Large intestine (tissue), 3 donors: ENCODE results near the gene TLE4. TPM values are rescaled to one million over a fixed set of nuclear protein-coding genes. Genes with fewer than 3 reads are reported as not detected.

Source experiments
- DNase-seq, 2 donors: peaks; one replicate each; pipeline versions ENCODE4 v3.0.0 to v3.0.0-alpha.2; 2013
- H3K27ac ChIP-seq: one replicate; pipeline ENCODE4 v1.5.1; 2013; ENCODE audit warnings: low read length
- H3K27me3 ChIP-seq: 2 replicates; pipeline ENCODE4 v1.6.1; 2013; ENCODE audit warnings: low read length; ENCODE audit not compliant: control insufficient read depth, insufficient read depth
- H3K36me3 ChIP-seq: 2 replicates; pipeline ENCODE4 v1.6.1; 2013; ENCODE audit warnings: low read length; ENCODE audit not compliant: control insufficient read depth, insufficient read depth
- H3K4me1 ChIP-seq: one replicate; pipeline ENCODE4 v1.6.1; 2013; ENCODE audit warnings: low read length; ENCODE audit not compliant: control insufficient read depth, insufficient read depth
- H3K4me3 ChIP-seq: one replicate; pipeline ENCODE4 v1.5.1; 2013; ENCODE audit warnings: low read length
- H3K9me3 ChIP-seq: one replicate; pipeline ENCODE4 v1.6.1; 2013; ENCODE audit warnings: mild to moderate bottlenecking, low read depth, low read length, moderate library complexity; ENCODE audit not compliant: control insufficient read depth
- WGBS: methylation state at CpG from one replicate; pipeline ENCODE4 v1.1.5; 2013; ENCODE audit warnings: low lambda C conversion rate; ENCODE audit not compliant: insufficient coverage; 5-methylcytosine and 5-hydroxymethylcytosine counted together
- polyA plus RNA-seq: library from polyadenylated mRNA; unstranded; fragments of 120-200 nt; gene quantifications from one replicate; pipeline ENCODE4 v1.2.1, GENCODE V29; 2013

The TLE4 gene
- polyA plus RNA-seq, 1 donor, result 33.3 TPM

DNA sequence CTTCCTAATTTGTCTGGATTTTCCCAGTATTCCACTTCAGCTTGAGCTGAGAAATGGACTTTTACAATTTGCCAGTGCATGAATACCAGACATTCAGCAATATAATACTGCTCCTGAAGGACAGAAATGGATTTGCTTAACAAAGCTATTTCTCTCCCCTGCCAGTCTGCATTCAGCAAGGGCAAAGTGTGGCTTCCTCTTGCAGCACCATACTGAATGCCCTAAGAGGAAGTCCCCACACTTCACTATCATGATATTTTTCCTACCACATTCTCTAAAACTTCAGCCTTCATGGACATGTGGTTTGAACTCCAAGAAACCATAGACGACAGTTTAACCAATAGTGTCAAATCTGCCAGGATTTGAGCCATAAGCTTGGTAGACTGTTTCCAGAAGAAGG lies 19.8 kb upstream of the TLE4 start:
- no peaks in the 10 kb centered on the region for H3K4me1 ChIP-seq
- 83% methylated on average over 1 of the region's 1 CpG for WGBS
- no peak overlapping the region for H3K27ac ChIP-seq
- no peaks in the 10 kb centered on the region for H3K36me3 ChIP-seq
- no peak for DNase-seq
- H3K27me3 ChIP-seq, result no peaks in the 10 kb centered on the region
- no peak overlapping the region for H3K4me3 ChIP-seq
- no peaks in the 10 kb centered on the region for H3K9me3 ChIP-seq

DNA sequence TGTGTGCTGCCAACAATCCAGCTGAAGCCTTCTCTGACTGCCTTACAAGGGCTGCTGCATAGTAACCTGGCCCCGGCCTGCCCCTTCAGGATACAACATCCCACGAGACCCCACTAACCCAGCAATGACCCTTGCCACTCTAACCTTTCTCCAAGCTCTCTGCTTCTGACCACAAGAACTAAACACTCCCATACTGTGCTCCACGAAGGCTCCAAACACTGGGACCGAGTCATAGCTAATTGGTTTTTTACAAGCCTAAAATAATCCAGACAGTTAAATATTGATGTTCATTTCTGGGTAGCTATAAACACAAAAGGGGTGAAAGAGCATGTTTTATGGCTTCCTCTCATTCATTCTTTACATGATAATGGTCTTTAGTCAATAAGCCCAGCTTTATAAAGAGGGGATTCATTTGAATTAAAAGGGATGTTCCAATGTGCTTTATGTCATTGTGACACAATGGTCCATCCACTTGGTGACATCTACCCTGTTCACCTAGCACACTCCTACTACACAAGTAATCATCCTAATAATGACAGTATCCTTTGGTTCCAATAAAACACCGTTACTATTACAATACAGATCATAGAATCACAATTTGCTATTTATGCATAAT lies 16.2 kb upstream of the TLE4 start:
- H3K4me3 ChIP-seq, result no peak overlapping the region
- H3K27me3 ChIP-seq, result no peaks in the 10 kb centered on the region
- no peaks in the 10 kb centered on the region for H3K36me3 ChIP-seq
- no peak overlapping the region for H3K27ac ChIP-seq
- 0% methylated on average over 2 of the region's 5 CpGs for WGBS
- H3K9me3 ChIP-seq, result no peaks in the 10 kb centered on the region
- H3K4me1 ChIP-seq, result no peaks in the 10 kb centered on the region
- peak in 1 of 2 donors; percentile 23 for DNase-seq

DNA sequence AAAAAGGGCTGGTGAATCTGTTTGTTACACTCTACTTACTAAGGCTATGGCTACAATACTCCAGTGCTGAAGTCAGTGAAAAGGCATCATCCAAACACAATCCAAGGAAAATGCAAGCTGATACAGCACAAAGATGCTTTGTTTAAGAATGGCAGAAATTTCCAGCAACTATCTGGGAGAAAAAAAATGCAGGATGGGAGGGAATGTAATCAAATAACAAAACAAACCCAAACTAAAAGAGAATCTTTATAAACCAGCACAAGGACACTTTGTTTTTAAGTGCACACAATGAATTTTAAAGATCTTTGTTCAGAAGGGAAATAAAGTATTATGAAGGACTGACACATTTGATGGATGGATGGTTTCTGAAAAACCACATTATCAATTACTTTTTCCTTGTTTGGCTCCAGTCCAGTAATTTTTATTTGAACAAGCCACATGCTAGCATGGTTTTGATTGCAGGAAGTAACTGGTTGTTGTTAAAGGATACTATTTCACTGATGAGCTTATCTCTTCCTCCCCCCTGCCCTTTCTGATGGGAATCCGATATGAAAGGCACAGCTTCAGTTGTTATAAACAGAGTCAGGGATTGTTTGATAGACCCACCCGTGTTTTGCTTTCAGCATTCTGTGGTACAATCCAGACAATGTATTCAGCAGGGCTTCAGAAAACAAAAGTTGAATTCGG lies 12.1 kb upstream of the TLE4 start:
- no peaks in the 10 kb centered on the region for H3K27me3 ChIP-seq
- H3K9me3 ChIP-seq, result no peaks in the 10 kb centered on the region
- H3K36me3 ChIP-seq, result no peaks in the 10 kb centered on the region
- H3K4me1 ChIP-seq, result no peaks in the 10 kb centered on the region
- WGBS, result 60% methylated on average over 1 of the region's 3 CpGs
- no peak overlapping the region for H3K27ac ChIP-seq
- no peak overlapping the region for H3K4me3 ChIP-seq
- no peak for DNase-seq

DNA sequence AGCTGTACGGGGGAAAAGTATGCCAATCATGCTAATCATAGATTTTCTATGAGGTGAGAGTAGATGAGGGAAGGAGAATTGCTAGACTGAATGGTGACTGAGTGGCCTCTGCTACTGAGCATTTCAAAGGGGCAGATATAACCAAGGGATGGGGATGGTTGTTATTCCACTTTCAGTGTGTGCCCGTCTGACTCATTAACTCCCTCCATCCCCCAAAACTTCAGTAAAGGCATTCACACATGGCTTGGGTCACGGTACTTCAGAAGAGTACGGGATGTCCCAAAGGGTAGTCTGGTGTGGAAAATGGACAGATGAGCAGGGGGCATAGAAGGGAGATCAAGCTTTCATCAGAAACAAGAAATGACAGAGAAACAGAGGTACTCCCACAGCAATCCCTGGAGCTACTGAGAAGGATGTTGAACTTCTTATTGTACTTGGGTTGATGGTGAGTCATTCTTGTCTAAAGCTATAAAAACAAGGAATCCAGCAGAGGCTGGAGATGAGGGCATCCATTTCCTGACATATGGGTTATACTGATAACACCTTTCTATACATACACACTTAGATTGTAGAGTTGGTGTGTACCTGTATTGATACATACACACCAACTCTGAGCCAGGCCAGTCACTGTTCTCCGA lies 8.9 kb upstream of the TLE4 start:
- H3K4me3 ChIP-seq, result no peak overlapping the region
- H3K36me3 ChIP-seq, result no peaks in the 10 kb centered on the region
- no peaks in the 10 kb centered on the region for H3K4me1 ChIP-seq
- DNase-seq, result no peak
- H3K27me3 ChIP-seq, result no peaks in the 10 kb centered on the region
- no peaks in the 10 kb centered on the region for H3K9me3 ChIP-seq
- WGBS, result 94% methylated on average over 3 of the region's 5 CpGs
- H3K27ac ChIP-seq, result no peak overlapping the region

DNA sequence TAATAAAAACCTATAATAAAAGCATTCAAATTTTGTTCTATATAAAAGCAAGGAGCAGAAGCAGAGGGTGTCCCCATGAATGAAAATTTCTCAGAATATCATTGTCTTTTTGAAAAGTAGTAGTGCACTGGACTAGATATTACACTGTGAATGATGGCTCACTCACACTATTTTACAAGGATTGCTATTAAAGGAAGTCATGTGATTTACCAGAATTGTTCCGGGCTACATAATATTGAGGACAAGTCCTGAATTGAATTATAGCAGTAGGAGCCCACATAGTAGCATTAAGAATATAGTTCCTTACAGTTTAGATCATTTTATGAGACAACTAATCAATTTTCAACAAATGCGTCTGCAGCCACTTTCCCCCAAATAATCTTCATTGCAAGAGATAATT lies 7.7 kb upstream of the TLE4 start:
- no peaks in the 10 kb centered on the region for H3K9me3 ChIP-seq
- H3K36me3 ChIP-seq, result no peaks in the 10 kb centered on the region
- H3K4me3 ChIP-seq, result no peak overlapping the region
- H3K4me1 ChIP-seq, result no peaks in the 10 kb centered on the region
- 100% methylated on average over 1 of the region's 2 CpGs for WGBS
- no peaks in the 10 kb centered on the region for H3K27me3 ChIP-seq
- no peak overlapping the region for H3K27ac ChIP-seq
- no peak for DNase-seq

DNA sequence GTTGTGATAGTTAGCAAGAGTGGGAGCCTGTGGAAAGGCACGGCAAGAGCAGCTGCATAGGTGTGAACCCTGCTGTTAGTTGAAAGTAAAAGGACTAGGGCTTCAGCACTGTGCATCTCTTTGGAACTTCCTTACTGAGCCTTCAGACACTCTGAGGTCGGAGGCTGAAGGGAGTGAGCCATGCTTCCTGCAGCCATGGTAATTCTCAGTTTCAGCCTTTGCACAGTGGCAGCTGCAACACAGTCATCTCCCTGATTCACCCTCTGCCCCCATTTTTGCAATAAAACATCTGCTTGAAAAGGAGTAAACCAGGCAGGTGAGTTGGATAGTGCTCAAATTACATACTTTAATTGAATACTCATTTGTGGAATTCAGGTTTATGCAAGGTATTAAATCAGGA lies 6.5 kb upstream of the TLE4 start:
- no peak overlapping the region for H3K4me3 ChIP-seq
- H3K9me3 ChIP-seq, result no peaks in the 10 kb centered on the region
- DNase-seq, result no peak
- H3K27me3 ChIP-seq, result no peaks in the 10 kb centered on the region
- no peaks in the 10 kb centered on the region for H3K36me3 ChIP-seq
- no peak overlapping the region for H3K27ac ChIP-seq
- H3K4me1 ChIP-seq, result peaks cover 3% of the 10 kb centered on the region
- no CpG with 5 or more reads among the region's 2 CpGs for WGBS

DNA sequence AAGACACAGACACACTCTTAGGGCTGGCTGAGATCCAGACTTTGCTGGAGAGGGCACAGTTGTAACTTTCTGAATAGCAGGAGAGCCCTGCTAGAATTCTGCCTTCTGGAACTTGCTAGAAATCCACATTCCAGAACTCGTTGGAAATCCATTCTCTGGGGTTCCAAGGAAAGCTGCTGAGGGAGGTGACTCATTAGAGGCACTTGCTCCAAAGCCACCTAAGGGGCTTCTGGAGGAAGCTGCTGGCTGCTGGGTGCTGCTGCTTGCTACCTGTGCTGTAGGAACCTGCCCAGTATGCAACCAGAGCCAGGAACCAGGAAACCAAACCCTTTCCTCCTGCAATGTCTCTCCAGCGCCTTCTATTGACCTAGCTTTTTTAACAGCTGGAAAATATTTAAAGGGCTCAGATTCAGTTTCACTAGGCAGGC lies 4.1 kb upstream of the TLE4 start:
- Histone ChIP-seq H3K27me3 (no peaks in the 10 kb centered on the region), H3K4me3 (no peak overlapping the region), H3K9me3 (no peaks in the 10 kb centered on the region), H3K27ac (no peak overlapping the region), H3K36me3 (no peaks in the 10 kb centered on the region), H3K4me1 (peaks cover 3% of the 10 kb centered on the region)
- no peak for DNase-seq
- no CpG with 5 or more reads among the region's 2 CpGs for WGBS

DNA sequence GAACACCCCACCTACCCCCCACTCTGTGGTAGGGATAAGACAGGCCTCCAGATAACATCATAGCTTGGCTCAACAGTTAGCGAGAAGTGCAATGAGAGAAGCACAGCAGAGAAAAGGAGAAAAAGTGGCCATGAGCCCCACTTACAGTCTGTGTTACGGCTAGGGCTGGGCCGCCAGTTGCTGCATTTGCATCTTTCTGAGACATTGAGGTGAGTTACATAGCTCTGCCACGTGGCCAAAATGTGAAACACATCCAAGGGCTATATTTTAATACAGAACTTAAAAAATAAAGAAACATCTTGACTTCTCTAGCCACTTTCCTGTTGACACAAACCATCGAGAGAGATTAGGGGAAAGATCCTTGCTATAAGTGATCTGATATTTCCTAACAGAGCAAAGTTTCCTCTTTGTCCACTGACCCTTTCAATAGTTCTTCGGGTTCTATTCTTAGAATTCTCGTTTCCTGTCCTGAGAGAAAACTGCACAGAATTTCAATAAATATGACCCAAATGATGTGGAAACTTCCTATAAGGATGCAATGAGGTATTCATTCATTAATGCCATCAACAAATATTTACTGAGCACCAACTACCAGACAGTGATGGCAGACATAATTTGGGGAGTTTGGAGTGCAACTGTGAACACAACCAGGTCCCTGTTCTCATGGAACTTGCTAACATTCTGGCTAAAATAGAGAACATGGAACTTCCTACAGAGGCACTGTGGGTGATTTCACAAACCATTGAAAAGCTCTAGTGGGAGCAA lies 3.2 kb upstream of the TLE4 start:
- H3K4me1 ChIP-seq, result peaks cover 3% of the 10 kb centered on the region
- 100% methylated on average over 4 of the region's 7 CpGs for WGBS
- H3K27me3 ChIP-seq, result no peaks in the 10 kb centered on the region
- H3K9me3 ChIP-seq, result no peaks in the 10 kb centered on the region
- DNase-seq, result no peak
- H3K4me3 ChIP-seq, result no peak overlapping the region
- H3K27ac ChIP-seq, result no peak overlapping the region
- no peaks in the 10 kb centered on the region for H3K36me3 ChIP-seq

DNA sequence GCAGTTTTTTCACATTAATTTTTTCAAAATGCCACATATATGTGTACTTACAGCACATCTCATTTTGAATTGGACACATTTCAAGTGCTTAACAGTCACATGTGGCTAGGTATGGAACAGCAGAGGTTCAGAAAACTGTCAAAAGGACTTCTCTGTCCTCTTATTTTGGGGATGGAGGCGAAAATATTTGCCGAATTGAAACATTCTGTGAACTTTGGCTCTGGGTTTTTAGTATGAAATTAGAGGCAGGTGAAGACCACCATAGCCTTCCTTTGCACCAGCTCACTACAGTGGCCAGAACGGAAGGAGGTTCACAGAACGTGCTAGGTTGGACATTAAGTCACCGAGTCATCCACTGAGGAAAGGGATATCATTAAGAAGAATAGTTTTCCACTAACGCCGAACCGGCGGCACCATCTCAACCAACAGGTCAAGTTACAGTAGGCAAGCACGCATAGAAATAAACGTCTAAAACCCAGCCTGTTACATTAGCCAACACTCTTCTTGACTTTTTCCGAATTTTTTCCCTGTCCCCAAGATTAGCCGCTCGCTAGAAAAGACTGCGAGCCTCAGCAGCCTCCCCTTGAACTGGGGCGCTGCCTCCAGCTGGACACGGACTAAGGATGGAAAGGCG lies 1.8 kb upstream of the TLE4 start:
- WGBS, result 60% methylated on average over 1 of the region's 18 CpGs
- Histone ChIP-seq H3K9me3 (no peaks in the 10 kb centered on the region), H3K27ac (no peak overlapping the region), H3K36me3 (no peaks in the 10 kb centered on the region), H3K4me1 (peaks cover 3% of the 10 kb centered on the region), H3K27me3 (no peaks in the 10 kb centered on the region), H3K4me3 (peak overlapping the region; percentile 70)
- no peak for DNase-seq
